GM06990 (cell line): Measurements from ENCODE around the gene TRPM7.

Experiments
- DNase-seq: peaks from one replicate; pipeline ENCODE4 v3.0.0-alpha.2; 2011; ENCODE audit not compliant: insufficient read length; ENCODE audit errors: extremely low read depth
- H3K27me3 ChIP-seq: replicated peaks from 2 replicates; pipeline ENCODE4 v1.6.0; 2011; ENCODE audit warnings: low read length; ENCODE audit not compliant: control insufficient read depth, insufficient read depth
- H3K36me3 ChIP-seq: 2 replicates; pipeline ENCODE4 v1.5.1; 2011; ENCODE audit warnings: low read length; ENCODE audit not compliant: control insufficient read depth, insufficient read depth
- H3K4me3 ChIP-seq: replicated peaks from 2 replicates; pipeline ENCODE4 v1.5.1; 2011; ENCODE audit warnings: low read depth, mild to moderate bottlenecking, control low read depth, low read length
- TF ChIP-seq, protein P1 (sequence below): IDR thresholded peaks from 2 replicates; pipeline ENCODE4 v1.5.1; 2011; ENCODE audit warnings: low read length, control low read depth, mild to moderate bottlenecking, inconsistent platforms; ENCODE audit not compliant: insufficient read depth, poor library complexity, severe bottlenecking

Gene TRPM7, protein sequence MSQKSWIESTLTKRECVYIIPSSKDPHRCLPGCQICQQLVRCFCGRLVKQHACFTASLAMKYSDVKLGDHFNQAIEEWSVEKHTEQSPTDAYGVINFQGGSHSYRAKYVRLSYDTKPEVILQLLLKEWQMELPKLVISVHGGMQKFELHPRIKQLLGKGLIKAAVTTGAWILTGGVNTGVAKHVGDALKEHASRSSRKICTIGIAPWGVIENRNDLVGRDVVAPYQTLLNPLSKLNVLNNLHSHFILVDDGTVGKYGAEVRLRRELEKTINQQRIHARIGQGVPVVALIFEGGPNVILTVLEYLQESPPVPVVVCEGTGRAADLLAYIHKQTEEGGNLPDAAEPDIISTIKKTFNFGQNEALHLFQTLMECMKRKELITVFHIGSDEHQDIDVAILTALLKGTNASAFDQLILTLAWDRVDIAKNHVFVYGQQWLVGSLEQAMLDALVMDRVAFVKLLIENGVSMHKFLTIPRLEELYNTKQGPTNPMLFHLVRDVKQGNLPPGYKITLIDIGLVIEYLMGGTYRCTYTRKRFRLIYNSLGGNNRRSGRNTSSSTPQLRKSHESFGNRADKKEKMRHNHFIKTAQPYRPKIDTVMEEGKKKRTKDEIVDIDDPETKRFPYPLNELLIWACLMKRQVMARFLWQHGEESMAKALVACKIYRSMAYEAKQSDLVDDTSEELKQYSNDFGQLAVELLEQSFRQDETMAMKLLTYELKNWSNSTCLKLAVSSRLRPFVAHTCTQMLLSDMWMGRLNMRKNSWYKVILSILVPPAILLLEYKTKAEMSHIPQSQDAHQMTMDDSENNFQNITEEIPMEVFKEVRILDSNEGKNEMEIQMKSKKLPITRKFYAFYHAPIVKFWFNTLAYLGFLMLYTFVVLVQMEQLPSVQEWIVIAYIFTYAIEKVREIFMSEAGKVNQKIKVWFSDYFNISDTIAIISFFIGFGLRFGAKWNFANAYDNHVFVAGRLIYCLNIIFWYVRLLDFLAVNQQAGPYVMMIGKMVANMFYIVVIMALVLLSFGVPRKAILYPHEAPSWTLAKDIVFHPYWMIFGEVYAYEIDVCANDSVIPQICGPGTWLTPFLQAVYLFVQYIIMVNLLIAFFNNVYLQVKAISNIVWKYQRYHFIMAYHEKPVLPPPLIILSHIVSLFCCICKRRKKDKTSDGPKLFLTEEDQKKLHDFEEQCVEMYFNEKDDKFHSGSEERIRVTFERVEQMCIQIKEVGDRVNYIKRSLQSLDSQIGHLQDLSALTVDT (N-terminal part only)

DNA sequence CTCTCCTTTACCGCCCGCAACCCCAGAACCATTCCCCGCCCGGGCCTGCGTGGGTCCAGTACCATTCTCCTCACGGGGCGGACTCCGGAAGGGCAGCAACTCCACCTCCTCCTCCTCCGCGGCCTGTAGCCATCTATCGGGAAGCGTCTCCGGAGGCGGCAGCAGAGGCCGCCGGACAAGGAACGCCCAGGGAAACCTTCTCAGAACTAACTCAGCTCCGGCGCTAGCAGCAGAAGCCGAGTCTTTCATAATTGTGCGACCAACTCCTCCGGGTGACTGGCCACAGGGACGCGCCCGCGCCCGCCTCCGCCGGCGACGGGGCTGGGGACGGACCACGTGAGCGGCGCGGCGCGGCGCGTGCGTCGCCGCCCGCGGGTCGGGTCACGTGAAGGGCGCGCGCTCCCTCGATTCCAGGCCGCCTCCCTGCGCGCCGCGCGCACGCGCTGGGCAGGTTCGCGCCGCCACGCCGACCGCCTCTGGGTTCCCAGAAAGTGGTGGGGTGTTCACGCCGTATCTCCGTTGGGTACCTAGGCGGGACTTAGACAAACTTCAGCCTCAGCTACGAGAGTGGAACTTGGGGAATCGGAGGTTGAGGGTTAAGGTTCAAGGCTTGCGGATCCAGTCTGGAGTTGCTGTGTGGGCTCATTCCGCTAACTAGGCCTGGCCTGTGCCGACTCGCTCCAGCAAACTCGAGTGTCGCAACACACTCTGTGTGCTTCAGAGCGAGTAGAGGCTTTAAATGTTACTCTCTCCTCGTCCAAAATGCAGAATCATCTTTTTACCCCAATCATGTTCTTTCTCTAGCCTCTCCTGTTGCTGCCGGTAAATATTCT is at the start of gene TRPM7:
Gene TRPM7 (minus strand): TSS at position 329 of the 833 bp plus-strand sequence. CDS start 264 bp downstream, at position 65.
- DNase-seq, result peak; percentile 97
- Histone ChIP-seq H3K27me3 (no peaks in the 10 kb centered on the region), H3K4me3 (peak within 1 kb of the TSS; percentile 91), H3K36me3 (no peaks in the 10 kb centered on the region; the same call in 1 of the 2 replicates)
- TF ChIP-seq, protein P1, sequence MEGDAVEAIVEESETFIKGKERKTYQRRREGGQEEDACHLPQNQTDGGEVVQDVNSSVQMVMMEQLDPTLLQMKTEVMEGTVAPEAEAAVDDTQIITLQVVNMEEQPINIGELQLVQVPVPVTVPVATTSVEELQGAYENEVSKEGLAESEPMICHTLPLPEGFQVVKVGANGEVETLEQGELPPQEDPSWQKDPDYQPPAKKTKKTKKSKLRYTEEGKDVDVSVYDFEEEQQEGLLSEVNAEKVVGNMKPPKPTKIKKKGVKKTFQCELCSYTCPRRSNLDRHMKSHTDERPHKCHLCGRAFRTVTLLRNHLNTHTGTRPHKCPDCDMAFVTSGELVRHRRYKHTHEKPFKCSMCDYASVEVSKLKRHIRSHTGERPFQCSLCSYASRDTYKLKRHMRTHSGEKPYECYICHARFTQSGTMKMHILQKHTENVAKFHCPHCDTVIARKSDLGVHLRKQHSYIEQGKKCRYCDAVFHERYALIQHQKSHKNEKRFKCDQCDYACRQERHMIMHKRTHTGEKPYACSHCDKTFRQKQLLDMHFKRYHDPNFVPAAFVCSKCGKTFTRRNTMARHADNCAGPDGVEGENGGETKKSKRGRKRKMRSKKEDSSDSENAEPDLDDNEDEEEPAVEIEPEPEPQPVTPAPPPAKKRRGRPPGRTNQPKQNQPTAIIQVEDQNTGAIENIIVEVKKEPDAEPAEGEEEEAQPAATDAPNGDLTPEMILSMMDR, result no peak

DNA sequence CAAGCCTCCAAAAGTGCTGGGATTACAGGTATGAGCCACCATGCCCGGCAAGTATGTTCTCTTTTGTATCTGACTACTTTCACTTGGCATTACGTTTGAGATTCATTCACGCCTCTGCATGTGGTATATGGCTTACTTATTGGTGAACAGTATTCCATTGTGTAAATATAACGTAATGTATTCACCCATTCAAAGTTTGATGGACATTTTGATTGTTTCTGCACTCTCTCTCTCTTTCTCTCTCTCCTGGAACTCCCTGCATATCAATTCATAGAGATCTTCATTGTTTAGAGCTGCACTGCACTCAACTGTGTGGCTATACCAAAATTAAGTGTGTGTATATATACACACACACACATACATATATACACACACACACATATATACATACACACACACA is 48.6 kb upstream of the TRPM7 start:
- Histone ChIP-seq H3K27me3 (no peaks in the 10 kb centered on the region), H3K4me3 (no peak overlapping the region), H3K36me3 (peaks cover 2% of the 10 kb centered on the region)
- no peak for DNase-seq
- TF ChIP-seq, protein P1, result no peak

DNA sequence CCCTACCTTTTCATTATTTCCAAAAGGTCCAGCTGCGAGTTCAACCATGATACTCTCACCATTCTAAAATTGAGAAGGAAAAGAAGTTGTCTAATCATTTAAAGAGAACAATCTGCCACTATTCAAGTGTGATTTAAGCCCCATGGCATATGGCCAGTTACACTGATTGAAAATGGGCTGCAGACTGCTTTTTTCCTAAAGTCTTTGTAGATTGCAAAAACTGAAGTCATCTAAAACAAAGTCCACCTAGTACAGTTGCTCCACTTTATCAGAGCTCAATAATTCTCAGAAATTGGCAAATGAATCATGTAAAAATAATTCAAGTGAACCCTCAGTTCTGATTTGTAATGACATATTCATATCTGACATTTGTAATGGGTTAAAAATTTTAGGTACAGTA is 39.7 kb upstream of the TRPM7 start:
- Histone ChIP-seq H3K27me3 (no peaks in the 10 kb centered on the region), H3K4me3 (no peak overlapping the region), H3K36me3 (peaks cover 7% of the 10 kb centered on the region)
- TF ChIP-seq, protein P1, result no peak
- DNase-seq, result no peak

DNA sequence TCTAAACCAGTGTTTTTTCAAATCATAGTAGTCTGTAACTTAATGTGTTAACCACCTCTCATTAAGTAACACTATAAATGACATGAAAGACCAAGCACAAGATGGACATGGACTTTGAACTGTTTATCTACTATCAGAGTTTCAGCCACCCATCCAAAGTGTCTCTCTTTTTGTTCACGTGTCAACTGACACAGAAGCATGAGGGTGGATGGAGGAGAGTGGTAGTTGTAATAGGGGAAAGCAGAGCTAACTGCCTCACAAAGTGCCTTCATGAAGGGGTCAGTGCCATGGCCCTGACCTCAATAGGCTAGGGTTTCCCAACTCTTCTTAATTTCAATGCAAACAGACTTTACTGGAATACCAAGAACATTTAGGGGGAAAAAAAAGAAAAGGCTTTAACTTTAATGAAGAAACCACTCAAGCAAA is 32.1 kb upstream of the TRPM7 start:
- Histone ChIP-seq H3K36me3 (peaks cover 2% of the 10 kb centered on the region), H3K27me3 (no peaks in the 10 kb centered on the region), H3K4me3 (no peak overlapping the region)
- no peak for DNase-seq
- TF ChIP-seq, protein P1, result no peak

DNA sequence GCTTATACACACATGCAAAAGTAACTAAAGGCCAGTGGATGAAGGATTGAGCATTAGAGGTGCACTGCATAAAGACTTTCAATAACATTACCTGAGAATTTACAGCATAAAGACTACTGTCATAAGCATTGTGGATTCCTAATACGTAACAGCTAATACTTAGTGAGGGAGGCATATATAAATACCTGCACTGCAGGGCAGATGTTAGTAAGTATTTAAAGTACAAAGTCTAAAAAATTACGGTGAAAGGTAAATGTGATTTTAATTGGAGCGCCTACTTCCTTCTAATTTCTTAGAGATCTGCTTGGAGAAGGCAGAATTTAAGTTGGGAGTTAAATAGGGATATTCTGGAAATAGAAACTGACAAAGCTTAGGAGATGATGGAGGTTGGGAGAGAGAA is 25.4 kb upstream of the TRPM7 start:
- no peak for DNase-seq
- no peaks in the 10 kb centered on the region for H3K36me3 ChIP-seq
- no peaks in the 10 kb centered on the region for H3K27me3 ChIP-seq
- TF ChIP-seq, protein P1, result no peak
- H3K4me3 ChIP-seq, result no peak overlapping the region
